Central memory CD4-positive, alpha-beta T cell (primary cell): ENCODE measurements around the gene LRRN3.

Experiments
- DNase-seq: peaks from one replicate; pipeline ENCODE4 v3.0.0; 2022

LRRN3 gene

GRCh38 chr7:111080495-111081105 is 10.3 kb upstream of the LRRN3 start:
- no peak for DNase-seq

- no peak for DNase-seq
Observed at GRCh38 chr7:111081546-111082267, 9.2 kb upstream of the LRRN3 start.

GRCh38 chr7:111082351-111082750 is 8.6 kb upstream of the LRRN3 start:
- no peak for DNase-seq

- peak; percentile 75 for DNase-seq
Observed at GRCh38 chr7:111083413-111083812, 7.5 kb upstream of the LRRN3 start.

GRCh38 chr7:111085356-111085755 is 5.6 kb upstream of the LRRN3 start:
- DNase-seq: no peak

GRCh38 chr7:111086532-111086931 is 4.4 kb upstream of the LRRN3 start:
- DNase-seq: no peak

GRCh38 chr7:111088328-111088727 is 2.6 kb upstream of the LRRN3 start:
- DNase-seq: no peak

- DNase-seq: peak; percentile 20
Observed at GRCh38 chr7:111089822-111090426, 1.0 kb upstream of the LRRN3 start.

GRCh38 chr7:111091593-111092358 is 849 bp downstream of the LRRN3 start:
- DNase-seq: no peak

- no peak for DNase-seq
Observed at GRCh38 chr7:111092406-111093236, 1.7 kb downstream of the LRRN3 start.

- no peak for DNase-seq
Observed at GRCh38 chr7:111093496-111093895, 2.6 kb downstream of the LRRN3 start.

GRCh38 chr7:111094419-111094818 is 3.5 kb downstream of the LRRN3 start:
- DNase-seq: no peak

- DNase-seq: no peak
Observed at GRCh38 chr7:111096997-111097396, 6.1 kb downstream of the LRRN3 start.

- peak; percentile 39 for DNase-seq
Observed at GRCh38 chr7:111098011-111098925, 7.3 kb downstream of the LRRN3 start.

GRCh38 chr7:111098926-111099250 is 8.0 kb downstream of the LRRN3 start:
- no peak for DNase-seq

- no peak for DNase-seq
Observed at GRCh38 chr7:111101856-111102646, 11.1 kb downstream of the LRRN3 start.

- DNase-seq: no peak
Observed at GRCh38 chr7:111103136-111103535, 12.2 kb downstream of the LRRN3 start.

- no peak for DNase-seq
Observed at GRCh38 chr7:111103678-111104274, 12.8 kb downstream of the LRRN3 start.

- DNase-seq: no peak
Observed at GRCh38 chr7:111104710-111105109, 13.8 kb downstream of the LRRN3 start.

- DNase-seq: no peak
Observed at GRCh38 chr7:111105269-111105668, 14.3 kb downstream of the LRRN3 start.
